Measurements from ENCODE around the gene ACP1.

The ACP1 gene

DNA sequence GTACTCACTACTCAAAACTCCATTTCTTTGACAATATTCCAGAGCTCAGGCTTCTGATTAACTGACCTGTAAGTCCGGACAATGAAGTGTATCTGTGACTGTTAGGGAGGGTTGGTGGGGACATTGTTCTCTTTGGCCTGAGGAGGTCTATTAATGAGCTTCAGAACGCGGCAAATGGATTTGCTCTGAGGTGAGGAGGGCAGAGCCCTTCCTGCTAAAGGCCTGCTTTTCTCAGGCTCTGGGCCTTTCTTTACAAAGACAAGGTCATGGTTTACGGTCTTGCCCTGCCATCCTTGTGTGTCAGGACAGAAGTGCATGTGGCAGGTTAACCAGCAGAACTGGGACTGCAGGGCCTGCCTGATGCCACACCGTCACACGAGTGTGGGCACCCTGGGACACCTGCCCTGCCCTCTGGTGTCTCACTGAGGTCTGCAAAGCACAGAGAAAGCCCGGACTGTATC, 15.9 kb downstream of the ACP1 start:
- DNase-seq (ENCODE audit: low spot score): no peak

DNA sequence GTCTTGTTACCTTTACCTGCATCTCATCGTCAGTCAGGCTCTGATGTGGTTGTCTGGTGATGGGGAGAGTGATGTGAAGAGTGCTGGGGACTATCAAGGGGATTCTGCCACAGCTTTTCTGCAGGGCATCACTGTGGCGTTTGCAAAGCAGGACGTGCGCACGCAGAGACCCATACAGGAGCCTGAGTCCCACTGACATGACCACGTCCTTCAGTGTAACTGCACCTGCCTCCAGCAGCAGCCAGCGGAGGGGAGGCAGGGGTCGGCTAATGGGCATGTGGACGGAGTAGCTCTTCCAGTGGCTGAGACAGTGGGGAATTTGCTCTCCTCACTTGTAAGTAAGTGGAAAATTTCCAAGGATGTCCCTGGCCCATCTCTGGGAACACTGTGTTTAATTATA, 16.6 kb downstream of the ACP1 start:
- DNase-seq (ENCODE audit: low spot score): no peak

DNA sequence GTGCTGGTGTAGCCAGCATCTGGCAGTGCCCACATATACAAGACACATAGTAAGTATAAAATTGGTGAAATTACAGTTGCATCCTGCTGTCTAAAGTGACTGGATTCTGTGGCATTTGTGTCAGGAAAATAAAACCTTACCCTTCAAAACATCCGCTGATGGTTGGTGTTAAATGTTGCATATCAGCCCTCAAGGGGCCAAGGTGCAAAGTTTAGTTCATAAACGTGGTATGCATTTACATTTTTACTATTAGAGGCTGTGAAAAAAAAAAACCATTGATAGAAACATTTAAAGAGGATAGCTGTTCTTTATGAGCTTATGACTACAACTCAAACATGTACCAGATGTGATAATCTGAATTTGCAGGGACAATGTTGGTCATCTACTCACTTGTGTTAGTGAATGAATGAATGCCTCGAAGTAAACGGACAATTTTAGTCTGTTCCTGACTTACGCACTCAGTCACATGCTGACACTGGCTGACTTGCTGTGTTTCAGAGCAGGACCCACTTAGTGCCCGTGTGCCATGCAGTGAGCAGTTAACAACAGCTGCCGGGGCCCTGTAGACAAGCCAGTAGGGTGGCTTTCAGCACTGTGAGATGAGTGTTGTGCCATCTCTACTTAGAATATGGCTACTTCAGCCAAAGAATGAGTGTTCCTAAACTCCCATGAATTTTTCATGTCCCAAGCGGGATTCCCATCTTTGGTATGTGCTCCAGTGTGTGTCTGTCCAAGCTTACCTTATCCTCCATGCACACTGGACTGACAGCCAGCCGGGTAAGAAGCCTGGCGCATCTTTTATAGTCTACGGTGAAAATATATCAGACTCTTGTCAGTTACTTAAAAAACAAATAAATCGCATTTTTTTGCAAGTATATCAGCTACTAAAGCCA, 17.9 kb downstream of the ACP1 start:
- no peak for DNase-seq (ENCODE audit: low spot score)

DNA sequence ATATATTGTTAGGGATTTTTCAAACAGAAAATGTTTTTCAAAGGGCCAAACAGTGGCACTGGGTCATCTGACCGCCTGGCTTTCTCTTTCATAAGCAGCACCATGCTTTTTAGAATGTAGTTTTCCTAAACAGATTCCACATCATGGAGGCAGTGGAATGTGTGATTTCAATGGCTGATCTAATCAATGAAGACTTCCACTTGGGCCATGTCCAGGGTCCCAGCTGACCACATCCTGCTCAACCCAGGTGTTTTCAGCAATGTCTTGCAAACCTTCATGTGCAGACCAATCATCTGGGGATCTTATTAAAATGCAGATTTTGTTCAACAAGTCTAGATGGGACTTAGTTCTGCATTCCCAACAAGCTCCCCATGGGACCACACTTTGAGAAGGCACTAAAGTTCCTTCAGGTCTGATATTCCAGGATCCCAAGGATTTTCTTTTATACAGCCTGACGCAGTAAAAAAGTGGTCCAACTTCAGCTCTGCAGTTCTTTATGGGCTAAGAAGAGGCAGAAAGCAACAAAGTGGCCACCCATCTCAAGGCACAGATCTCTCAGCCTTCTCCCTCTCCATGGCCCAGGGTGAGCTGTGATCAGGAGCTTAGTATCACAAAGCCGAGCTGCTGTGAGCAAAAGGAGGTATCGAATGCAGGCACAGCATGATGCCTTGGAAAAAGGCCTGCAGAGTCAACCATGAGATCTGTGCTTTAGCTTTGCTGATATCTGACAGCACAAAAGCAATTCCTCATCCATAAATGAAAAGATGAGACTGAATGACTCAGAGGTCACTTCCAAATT, 19.4 kb downstream of the ACP1 start:
- no peak for DNase-seq (ENCODE audit: low spot score)

DNA sequence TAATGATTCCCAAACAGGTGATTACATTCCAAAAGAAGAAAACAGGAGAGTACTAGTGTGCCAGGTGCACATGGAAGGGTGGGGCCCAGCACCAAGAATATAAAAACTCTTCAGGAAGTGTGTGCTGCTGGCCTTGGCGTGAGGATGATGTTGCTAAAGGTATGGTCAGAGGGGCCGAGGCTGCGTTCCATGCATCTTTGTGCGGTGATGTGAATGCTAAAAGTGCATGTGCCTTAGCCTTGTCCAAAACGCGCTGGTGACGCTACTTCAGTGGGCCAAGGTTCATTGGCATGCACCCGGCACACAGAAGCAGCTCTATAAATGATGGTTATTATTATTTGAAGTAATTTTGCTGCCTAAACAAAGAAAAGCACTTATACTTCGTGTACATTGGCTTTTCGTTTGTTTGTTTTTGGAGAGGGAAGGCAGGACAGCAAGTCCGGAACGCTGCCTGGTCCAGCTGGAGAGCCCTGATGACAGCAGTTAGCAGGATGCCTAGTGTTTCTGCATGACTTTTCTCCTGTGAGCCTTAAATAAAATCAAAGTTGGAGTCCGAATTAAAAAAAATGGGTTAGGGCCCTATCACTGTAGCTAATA, 20.2 kb downstream of the ACP1 start:
- DNase-seq (ENCODE audit: low spot score): no peak

DNA sequence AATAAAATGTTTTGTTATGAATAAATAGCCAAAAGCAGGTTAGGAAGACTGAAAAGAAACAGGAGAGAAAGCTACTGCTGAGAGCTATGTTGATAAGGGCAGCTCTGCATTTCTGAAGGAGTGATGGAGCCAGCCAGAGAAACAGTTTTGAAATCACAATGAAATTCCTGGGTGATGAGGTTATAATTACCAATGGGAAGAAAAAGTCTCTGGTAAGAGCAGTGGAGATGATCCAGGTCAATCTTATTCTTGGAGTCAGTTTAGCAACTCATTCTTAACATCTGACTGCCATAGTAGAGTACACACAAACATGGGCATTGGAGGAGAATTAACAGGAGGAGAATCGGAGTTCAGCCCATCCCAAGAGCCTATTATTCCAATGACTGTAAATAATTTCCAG, 20.8 kb downstream of the ACP1 start:
- DNase-seq (ENCODE audit: low spot score): no peak

DNA sequence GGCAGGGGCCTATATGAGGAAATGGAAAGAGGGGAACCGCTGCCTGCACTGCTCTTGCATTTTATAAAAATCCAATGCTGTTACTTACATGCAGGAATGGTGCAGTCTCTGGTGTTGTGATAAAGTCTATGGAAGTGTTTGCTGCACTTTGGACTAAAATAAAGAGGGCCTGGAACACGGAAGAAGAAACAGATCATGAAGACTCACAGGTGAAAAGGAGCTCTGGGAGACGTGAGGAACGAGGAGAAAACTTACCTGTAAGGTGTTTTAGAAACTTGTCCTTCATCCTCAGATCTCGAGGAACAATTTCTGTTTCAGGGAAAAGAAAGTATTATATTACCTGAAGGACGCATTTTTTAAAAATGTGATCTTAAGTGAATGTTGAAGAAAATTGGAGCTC, 21.3 kb downstream of the ACP1 start:
- DNase-seq (ENCODE audit: low spot score): no peak

DNA sequence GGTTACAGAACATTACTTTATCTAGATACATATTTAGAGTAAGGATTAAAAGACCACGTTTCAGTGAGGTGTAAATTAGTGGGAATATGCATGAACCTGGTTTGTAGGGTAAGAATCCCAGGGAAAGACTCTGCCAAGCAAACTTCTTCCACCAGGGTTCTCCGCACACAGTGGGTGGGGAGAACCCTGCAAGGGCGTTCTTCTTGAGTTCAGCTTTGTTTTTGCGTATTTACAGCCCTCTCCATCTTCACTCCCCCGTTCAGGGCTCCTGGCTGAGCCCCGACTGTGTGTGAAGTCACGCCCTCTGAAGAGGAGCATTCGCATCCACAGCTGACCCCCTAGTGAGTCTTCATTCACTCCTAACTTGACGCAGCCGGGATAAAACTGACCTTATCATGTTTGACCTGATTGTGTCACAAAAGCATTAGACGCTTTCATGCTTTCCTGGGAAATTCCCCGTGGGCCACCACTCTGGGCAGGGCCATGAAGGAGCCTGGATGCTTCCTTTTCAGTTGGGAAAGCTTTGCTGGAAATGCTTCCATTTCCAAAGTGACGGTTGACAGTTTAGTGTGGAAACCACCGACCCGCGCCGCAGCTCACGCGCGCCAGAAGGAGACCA, 22.1 kb downstream of the ACP1 start:
- DNase-seq (ENCODE audit: low spot score): no peak

DNA sequence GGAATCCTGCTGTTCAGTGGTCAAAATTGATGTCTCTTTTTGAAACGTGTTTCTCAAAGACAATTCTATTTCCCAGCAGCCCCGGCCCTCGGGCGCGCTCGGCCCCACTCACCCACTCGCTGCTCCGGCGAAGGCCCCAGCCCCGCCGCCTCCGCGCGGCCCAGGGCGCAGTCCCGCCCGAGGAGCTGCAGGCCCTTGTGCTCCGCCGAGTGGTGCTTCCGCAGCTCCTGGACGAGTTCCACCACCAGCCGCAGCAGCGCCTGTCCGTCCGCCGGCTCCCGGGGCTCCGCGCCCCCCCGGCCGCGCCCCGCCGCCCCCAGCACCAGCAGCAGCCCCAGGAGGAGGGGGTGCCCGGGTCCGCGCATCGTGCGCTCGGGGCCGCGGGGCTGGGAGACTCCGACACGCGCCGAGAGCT, 22.7 kb downstream of the ACP1 start:
- DNase-seq (ENCODE audit: low spot score): peak; percentile 63

DNA sequence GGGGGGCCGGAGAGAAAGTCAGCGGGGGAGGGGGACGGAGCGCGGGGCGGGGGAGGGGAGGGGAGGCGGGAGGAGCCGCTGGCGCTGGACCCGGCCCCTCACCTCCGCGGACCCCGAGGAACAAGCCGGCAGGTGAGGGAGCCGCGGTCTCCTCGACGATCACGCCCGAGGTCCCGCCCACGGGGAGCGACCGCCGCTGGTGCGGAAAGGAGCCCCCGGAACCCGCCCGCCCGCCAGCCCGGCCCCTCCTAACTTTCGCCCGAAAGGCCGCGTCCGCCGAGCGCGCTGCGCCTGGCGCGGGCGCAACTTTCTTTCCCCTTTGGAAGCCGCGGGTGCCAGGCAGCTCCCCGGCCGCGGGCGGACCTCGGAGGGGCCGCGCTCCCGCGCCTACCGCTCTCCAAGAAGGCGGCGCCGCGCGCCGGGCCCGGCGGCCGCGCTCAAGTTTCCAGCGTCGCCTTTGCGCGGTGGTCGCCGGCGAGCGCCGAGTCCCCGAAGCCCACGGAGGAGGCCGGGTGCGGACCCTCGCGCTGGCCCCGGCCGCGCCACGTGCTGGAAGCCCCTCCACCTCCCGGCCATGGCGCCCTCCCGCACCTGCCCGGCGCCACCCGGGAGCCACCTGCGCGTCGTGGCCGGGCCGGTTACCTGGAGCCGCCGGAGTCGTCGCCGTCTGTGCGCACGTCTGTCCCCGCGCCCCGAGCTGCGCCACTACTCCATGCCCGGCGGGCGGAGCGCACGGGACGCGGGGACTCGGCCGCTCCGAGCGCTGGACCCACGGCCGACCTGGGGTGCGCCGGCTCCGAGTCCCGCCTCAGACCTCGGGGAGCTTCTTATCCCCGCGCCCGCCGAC, 23.4 kb downstream of the ACP1 start, which contains the start of gene ALKAL2:
Gene ALKAL2, minus strand, starts transcription at position 181 of the 847 bp plus-strand sequence. CDS start 256 bp downstream, outside the sequence.
- DNase-seq (ENCODE audit: low spot score): peak; percentile 62

DNA sequence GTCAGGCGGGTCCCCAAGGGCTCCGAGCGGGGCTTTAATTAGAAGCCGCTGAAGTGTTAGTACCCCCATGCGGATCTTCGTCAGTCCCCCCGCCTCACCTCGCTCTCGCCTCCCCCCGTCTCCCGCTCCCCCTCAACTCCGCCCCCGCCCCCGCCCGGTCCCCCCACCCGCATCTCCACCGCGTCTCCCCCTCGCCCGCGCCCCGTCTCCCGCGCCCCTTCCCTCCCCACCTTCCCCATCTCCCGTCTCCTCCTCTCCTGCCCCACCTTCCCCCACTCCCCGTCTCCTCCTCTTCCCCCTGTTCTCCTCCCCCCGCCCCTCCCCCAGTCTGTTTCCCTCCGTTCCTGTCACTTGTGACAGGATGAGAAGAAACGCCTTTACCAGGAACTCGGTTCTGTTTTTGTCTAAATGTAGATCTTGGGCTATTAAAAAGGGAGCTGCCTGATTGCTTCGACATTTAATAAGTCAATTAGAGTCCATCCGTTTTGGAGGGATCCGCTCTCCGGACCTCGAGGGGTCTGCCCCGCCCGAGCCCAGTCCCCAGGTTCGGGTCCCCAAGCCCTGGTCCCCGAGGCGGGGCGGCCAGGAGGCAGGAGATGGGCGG, 24.1 kb downstream of the ACP1 start:
- DNase-seq (ENCODE audit: low spot score): no peak

DNA sequence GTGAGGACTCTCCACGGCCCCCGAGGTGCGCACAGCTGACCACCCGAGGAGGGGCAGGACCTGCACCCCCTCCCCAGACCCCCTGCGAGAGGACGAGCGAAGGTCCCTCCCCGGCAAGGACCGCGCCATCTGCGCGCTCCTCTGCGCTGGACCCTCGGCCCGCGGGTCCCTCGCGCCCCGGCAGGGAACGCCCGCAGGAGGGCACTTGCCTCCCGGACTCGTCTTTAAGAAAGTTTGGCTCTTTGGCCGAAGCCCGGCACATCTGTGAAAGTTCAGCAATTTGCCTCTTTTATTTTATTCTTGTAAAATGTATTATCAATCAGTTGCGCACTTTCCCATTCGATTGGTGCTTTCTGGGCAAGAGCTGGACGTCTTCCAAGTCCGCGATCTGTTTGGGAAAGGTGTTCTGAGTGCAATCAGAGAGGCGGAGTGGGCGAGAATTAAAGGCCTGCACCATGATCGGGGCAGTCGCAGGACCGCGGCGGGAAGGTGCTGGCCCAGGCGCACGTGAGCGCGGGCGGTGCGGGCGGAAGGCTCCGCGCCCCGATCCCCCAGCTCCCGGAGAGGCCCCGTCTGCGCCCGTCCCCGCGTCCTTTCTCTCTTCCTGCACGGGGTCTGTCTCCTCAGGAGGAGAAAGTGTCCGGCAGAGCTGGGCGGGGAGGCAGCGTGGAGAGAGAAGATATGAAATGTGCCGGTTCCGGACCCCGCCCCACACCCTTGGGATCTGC, 24.8 kb downstream of the ACP1 start:
- DNase-seq (ENCODE audit: low spot score): peak; percentile 55

DNA sequence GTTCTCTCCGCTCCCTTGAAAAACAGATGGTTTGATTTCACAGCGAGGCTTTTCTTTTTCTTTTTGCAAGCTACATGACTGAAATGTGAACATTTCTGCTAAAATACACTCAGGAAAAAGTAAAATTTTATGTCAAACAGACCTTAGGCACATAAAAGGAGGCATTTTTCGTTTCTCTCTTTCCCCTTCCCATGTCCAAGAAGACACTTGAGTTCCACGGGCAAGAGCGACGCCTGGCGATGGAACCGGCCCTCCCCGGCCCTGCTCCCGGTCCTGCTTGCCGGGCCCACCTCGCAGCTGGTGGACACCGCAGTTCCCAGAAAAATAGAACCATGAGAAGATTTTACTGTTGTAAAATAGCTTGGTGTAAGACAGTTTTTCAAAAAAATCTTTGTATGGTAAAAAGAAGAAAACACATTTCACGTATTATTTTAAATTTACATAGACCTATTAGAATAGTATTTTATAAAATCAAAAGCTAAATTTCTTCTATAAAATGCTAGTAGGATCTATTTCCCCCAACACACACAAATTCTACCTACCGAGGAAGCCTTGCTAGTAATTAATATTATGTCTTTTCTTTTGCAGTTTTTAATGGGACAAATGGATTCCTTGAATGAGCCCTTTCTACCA, 25.5 kb downstream of the ACP1 start:
- DNase-seq (ENCODE audit: low spot score): peak; percentile 77

DNA sequence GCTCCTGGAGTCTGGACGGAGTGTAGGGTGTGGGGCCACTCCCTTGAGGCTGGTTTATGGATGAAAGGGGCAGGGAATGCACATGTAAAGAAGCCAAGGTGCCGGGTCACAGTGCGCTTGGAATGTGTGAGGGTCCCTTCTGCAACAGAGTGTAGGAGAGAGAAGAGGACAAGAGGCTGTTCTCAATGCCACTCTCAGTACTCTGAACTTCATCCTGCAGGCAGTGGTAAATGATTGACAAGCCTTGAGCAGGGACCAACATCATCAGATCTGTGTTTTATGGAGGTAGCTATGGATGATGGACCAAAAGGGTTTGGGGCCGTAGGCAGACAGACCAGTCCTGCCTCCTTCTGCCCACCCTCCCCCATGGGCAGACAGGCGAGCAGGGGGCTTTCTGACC, 30.3 kb downstream of the ACP1 start:
- DNase-seq (ENCODE audit: low spot score): no peak

DNA sequence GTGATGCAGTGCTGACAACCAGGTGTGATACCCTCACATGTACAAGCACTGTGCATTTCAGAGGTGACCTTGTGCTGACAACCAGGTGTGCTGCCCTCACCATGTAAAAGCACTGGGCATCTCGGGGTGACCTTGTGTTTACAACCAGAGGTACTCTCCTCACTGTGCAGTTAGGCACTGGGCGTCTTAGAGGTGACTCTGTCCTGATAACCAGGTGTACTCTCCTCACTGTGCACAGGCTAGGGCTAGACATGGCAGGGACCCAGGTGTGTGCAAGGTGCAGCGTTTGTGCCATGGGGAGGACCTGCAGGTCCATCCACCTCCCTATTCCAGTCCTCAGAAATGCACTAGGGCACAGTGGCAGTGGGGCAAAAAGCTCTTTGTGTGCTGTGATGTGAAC, 31.6 kb downstream of the ACP1 start:
- DNase-seq (ENCODE audit: low spot score): no peak

DNA sequence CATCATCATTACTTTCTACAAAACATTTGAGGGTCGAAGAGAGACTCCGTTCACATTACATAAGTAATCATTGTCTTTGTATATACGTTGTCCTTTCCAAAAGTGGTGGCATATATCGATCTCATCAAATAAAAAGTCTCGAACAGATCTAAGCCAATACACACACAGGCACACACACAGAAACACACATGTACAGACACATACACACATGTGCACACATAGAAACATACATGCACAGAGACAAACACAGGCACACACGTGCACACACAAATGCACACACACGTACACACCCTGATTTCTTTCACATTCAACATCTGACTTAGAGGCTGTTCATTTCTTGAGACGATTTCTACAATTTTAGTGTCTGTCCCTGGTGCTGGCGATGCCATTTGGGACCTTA, 40.6 kb downstream of the ACP1 start:
- no peak for DNase-seq (ENCODE audit: low spot score)

DNA sequence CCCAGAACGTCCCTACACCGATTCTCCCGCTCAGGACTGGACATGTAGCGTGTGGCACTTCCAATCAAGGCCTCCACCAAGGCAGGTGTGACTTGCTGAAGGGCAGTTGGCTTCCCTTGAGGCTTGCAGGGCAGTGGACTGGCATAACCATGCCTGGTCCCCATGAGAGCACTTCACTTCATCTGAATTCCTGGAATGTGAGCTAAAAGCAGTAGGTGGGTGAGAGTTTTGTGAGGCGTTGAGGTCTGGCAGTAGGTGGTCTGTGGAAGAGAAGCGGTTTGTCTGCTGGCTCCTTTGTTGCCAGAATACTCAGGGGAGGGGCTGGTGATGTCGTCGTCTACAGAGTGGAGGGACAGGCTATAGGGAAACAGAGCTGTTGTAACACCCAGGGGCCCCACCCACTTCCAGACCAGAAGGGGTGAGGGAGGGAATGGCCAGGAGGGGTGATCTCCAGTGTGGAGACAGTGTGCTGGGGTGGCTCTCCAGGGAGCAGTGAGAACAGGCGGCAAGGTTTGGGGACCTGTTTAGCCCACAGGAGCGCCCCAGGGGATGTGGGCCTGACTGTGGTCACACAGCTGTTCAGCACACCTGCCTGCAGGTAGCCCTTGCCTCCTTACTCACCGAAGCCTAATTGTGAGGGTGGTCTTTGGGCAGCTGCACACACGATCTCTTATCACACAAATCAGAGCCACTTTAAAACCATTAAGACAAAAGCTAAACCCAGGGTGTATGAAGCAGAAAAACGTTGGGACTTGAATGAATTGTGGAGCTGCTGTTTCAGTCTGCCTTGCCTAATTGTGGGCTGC, 44.6 kb downstream of the ACP1 start:
- DNase-seq (ENCODE audit: low spot score): no peak

DNA sequence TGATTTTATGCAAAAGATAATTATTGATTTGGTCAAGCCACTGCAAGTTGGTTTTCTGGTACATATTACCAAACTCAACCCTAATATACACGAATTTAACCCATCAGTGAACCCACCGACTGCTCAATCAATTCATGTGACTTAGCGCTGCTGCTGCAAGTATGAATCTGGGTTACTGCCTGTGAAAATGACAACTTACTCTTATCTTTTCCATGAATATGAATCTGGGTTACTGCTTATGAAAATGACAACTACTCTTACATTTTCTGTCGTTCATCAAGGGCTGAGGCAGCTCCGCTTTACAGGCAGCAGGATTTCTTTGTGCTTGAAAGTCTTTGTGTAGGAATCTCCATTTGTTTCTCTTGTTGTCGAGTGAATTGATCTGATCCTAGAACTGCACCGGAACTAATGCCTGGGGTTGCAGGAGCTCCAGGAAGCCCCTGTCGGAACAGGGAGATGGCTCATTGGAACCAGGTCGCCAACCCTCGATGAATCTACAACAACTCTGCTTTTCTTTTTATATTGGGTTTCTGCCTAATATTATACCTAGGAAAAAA, 45.3 kb downstream of the ACP1 start:
- DNase-seq (ENCODE audit: low spot score): no peak

Measured in D341Med (cell line).